ENCODE measurements around the gene SPATA32. TPM values are rescaled to one million over a fixed set of nuclear protein-coding genes. Genes with fewer than 3 reads are reported as not detected.

Gene SPATA32
- total RNA-seq, 1 experiment from 2014 or later = 0.48 TPM

DNA sequence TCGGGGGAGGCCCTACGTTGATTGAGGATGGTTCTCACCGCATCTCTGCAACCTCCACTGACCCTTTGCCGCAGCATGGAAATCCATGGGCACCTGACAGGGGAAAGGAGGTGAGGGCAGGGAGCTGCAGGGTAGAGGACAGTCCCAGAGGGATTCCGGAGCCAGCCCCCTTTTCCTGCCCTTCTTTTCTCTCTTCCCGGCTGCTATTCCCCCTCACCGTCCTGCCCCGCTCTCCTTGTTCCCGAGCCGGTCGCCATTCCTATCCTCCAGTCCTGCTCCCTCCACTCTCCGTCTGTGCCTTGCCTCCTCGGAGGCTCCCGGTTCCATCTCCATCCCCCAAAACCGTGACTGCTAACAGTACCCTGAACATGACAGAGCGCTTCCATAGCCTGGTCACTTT is 4.8 kb downstream of the SPATA32 start:
- ChIA-PET POLR2A (ENCODE audit: unreplicated experiment) (interaction anchor here (0.6 kb wide), 1 partner anchor 60 kb away, joined by 4 read pairs; the partner anchor contains the start of gene MAP3K14), CTCF (interaction anchor here (1.2 kb wide), 1 partner anchor 38 kb away, joined by 3 read pairs; no protein-coding TSS in a partner anchor)
- Histone ChIP-seq H3K9me2 (ENCODE audit: insufficient read depth) (no peaks in the 10 kb centered on the region), H3K79me2 (ENCODE audit: low read depth) (no peaks in the 10 kb centered on the region), H3K4me1 (replicated peaks; ENCODE audit: insufficient read depth) (no peaks in the 10 kb centered on the region), H3F3A (ENCODE audit: insufficient read depth, low read depth) (peaks cover 18% of the 10 kb centered on the region), H2AFZ (no peak overlapping the region), H3K4me2 (no peak overlapping the region), H3K27me3 (ENCODE audit: insufficient read depth, low read depth) (no peaks in the 10 kb centered on the region), H3K9me3 (ENCODE audit: insufficient read depth, low read depth) (no peaks in the 10 kb centered on the region), H4K20me1 (ENCODE audit: insufficient read depth) (no peaks in the 10 kb centered on the region), H3K36me3 (ENCODE audit: low read depth) (no peaks in the 10 kb centered on the region), H3K4me3 (no peak overlapping the region), H3K27ac (no peak overlapping the region)
- intact Hi-C loops (cut with micrococcal nuclease; ENCODE audit: unreplicated experiment) = no loop called here
- DNase-seq = no peak
- no TSS peak for BruUV-seq (replicated peaks)
- TF ChIP-seq, protein P1, sequence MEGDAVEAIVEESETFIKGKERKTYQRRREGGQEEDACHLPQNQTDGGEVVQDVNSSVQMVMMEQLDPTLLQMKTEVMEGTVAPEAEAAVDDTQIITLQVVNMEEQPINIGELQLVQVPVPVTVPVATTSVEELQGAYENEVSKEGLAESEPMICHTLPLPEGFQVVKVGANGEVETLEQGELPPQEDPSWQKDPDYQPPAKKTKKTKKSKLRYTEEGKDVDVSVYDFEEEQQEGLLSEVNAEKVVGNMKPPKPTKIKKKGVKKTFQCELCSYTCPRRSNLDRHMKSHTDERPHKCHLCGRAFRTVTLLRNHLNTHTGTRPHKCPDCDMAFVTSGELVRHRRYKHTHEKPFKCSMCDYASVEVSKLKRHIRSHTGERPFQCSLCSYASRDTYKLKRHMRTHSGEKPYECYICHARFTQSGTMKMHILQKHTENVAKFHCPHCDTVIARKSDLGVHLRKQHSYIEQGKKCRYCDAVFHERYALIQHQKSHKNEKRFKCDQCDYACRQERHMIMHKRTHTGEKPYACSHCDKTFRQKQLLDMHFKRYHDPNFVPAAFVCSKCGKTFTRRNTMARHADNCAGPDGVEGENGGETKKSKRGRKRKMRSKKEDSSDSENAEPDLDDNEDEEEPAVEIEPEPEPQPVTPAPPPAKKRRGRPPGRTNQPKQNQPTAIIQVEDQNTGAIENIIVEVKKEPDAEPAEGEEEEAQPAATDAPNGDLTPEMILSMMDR (conservative IDR thresholded peaks at IDR 0.05) = no peak
- no peak for TF ChIP-seq EZH2 (IDR thresholded peaks at IDR 0.05; ENCODE audit: low read depth)

GRCh38 chr17:45256114-45256966 is 5.6 kb downstream of the SPATA32 start:
- no peaks in the 10 kb centered on the region for H3K4me1 ChIP-seq (replicated peaks; ENCODE audit: insufficient read depth)
- no peak overlapping the region for H2AFZ ChIP-seq
- DNase-seq = peak in 1 of 2 experiments; percentile 19
- H3K79me2 ChIP-seq (ENCODE audit: low read depth) = no peaks in the 10 kb centered on the region
- ChIA-PET CTCF (interaction anchor here (1.1 kb wide), 1 partner anchor 104 kb away, joined by 5 read pairs; no protein-coding TSS in a partner anchor), POLR2A (ENCODE audit: unreplicated experiment) (interaction anchor here (0.5 to 0.6 kb wide), 2 partner anchors 61 to 107 kb away, joined by 3 to 4 read pairs; partner anchors contain the start of gene MAP3K14)
- H3K9me3 ChIP-seq (ENCODE audit: insufficient read depth, low read depth) = no peaks in the 10 kb centered on the region
- H3F3A ChIP-seq (ENCODE audit: insufficient read depth, low read depth) = peaks cover 16% of the 10 kb centered on the region
- no peaks in the 10 kb centered on the region for H3K27me3 ChIP-seq (ENCODE audit: insufficient read depth, low read depth)
- no peak overlapping the region for H3K4me3 ChIP-seq
- no peak overlapping the region for H3K4me2 ChIP-seq
- H3K27ac ChIP-seq = no peak overlapping the region
- no peaks in the 10 kb centered on the region for H4K20me1 ChIP-seq (ENCODE audit: insufficient read depth)
- intact Hi-C loops (cut with micrococcal nuclease; ENCODE audit: unreplicated experiment) = no loop called here
- H3K36me3 ChIP-seq (ENCODE audit: low read depth) = no peaks in the 10 kb centered on the region
- H3K9me2 ChIP-seq (ENCODE audit: insufficient read depth) = no peaks in the 10 kb centered on the region
- BruUV-seq (replicated peaks) = no TSS peak
- TF ChIP-seq EZH2 (IDR thresholded peaks at IDR 0.05; ENCODE audit: low read depth) = no peak
- TF ChIP-seq, protein P1 (conservative IDR thresholded peaks at IDR 0.05) = no peak; the same call in 1 of the 2 replicates

GRCh38 chr17:45255358-45255757 is 6.5 kb downstream of the SPATA32 start:
- Histone ChIP-seq H3K4me1 (replicated peaks; ENCODE audit: insufficient read depth) (no peaks in the 10 kb centered on the region), H3K4me2 (no peak overlapping the region), H4K20me1 (ENCODE audit: insufficient read depth) (no peaks in the 10 kb centered on the region), H3K9me2 (ENCODE audit: insufficient read depth) (no peaks in the 10 kb centered on the region), H3K4me3 (no peak overlapping the region), H3K27ac (no peak overlapping the region), H3K79me2 (ENCODE audit: low read depth) (no peaks in the 10 kb centered on the region), H3K36me3 (ENCODE audit: low read depth) (no peaks in the 10 kb centered on the region), H3K27me3 (ENCODE audit: insufficient read depth, low read depth) (no peaks in the 10 kb centered on the region), H3F3A (ENCODE audit: insufficient read depth, low read depth) (peaks cover 9% of the 10 kb centered on the region), H3K9me3 (ENCODE audit: insufficient read depth, low read depth) (no peaks in the 10 kb centered on the region), H2AFZ (no peak overlapping the region)
- intact Hi-C loops (cut with micrococcal nuclease; ENCODE audit: unreplicated experiment) = no loop called here
- TF ChIP-seq, protein P1 (conservative IDR thresholded peaks at IDR 0.05) = no peak
- TF ChIP-seq EZH2 (IDR thresholded peaks at IDR 0.05; ENCODE audit: low read depth) = no peak
- ChIA-PET CTCF (interaction anchor here (0.6 to 1.1 kb wide), 2 partner anchors 61 to 103 kb away, joined by 5 to 9 read pairs; no protein-coding TSS in a partner anchor), POLR2A (ENCODE audit: unreplicated experiment) (no interaction called here)
- DNase-seq = no peak
- no TSS peak for BruUV-seq (replicated peaks)

Data from PC-9 (cell line).